Esophagus (tissue), 2 donors: ENCODE measurements around the gene L1TD1. TPM values are rescaled to one million over a fixed set of nuclear protein-coding genes. Genes with fewer than 3 reads are reported as not detected.

Experiments
- H3K27ac ChIP-seq, 2 donors: one replicate each; pipeline ENCODE4 v1.5.1; 2013; ENCODE audit warnings: low read depth in 2 of 2, mild to moderate bottlenecking in 2 of 2, inconsistent platforms in 1 of 2, low read length in 1 of 2, moderate library complexity in 1 of 2
- H3K27me3 ChIP-seq, 2 donors: one replicate each; pipeline ENCODE4 v1.6.1; 2013; ENCODE audit warnings: low read length in 2 of 2, control low read depth in 1 of 2, mild to moderate bottlenecking in 1 of 2; ENCODE audit not compliant: insufficient read depth in 2 of 2, control insufficient read depth in 1 of 2
- H3K36me3 ChIP-seq, 2 donors: one replicate each; pipeline ENCODE4 v1.6.1; 2013; ENCODE audit warnings: low read length in 1 of 2; ENCODE audit not compliant: control insufficient read depth in 2 of 2, insufficient read depth in 2 of 2
- H3K4me1 ChIP-seq, 2 donors: one replicate each; pipeline ENCODE4 v1.6.1; 2013; ENCODE audit warnings: low read length in 1 of 2; ENCODE audit not compliant: control insufficient read depth in 2 of 2, insufficient read depth in 2 of 2
- H3K4me3 ChIP-seq, 2 donors: one replicate each; pipeline ENCODE4 v1.5.1; 2013; ENCODE audit warnings: low read length in 2 of 2, mild to moderate bottlenecking in 2 of 2, low read depth in 1 of 2, moderate library complexity in 1 of 2
- H3K9me3 ChIP-seq, 2 donors: one replicate each; pipeline ENCODE4 v1.6.1; 2013; ENCODE audit warnings: mild to moderate bottlenecking in 2 of 2, low read depth in 1 of 2, low read length in 1 of 2, moderate library complexity in 1 of 2; ENCODE audit not compliant: control insufficient read depth in 2 of 2, insufficient read depth in 1 of 2
- WGBS, 2 donors: extraction: QIAGEN DNeasy Blood & Tissue Kit; methylation state at CpG; one replicate each; pipeline ENCODE4 v1.1.7; 2013; 5-methylcytosine and 5-hydroxymethylcytosine counted together
- polyA plus RNA-seq, 2 donors: library from polyadenylated mRNA; stranded (reverse); fragments of 200-250 nt; gene quantifications; one replicate each; pipeline ENCODE4 v1.2.3, GENCODE V29; 2013
- donor health status: healthy with polysubstance abuse.
- donor health status: Bipolar disorder and iron deficiency.

L1TD1 gene
- polyA plus RNA-seq, 2 donors, result 0.01 to 0.06 TPM

- Histone ChIP-seq H3K27ac (no peak overlapping the region), H3K4me3 (no peak overlapping the region), H3K36me3 (no peaks in the 10 kb centered on the region), H3K27me3 (peaks cover 0 to 10% of the 10 kb centered on the region in 2 donors), H3K4me1 (peaks cover 5 to 6% of the 10 kb centered on the region in 2 donors), H3K9me3 (no peaks in the 10 kb centered on the region)
- 52 to 60% methylated on average over 14 of the region's 14 CpGs for WGBS, 2 donors
Observed at GRCh38 chr1:62198069-62198780, 3.6 kb downstream of the L1TD1 start.

GRCh38 chr1:62198781-62199125, 4.1 kb downstream of the L1TD1 start:
- peaks cover 0 to 10% of the 10 kb centered on the region in 2 donors for H3K27me3 ChIP-seq
- H3K27ac ChIP-seq, result no peak overlapping the region
- H3K4me1 ChIP-seq, result peaks cover 5 to 6% of the 10 kb centered on the region in 2 donors
- no peaks in the 10 kb centered on the region for H3K36me3 ChIP-seq
- 25 to 26% methylated on average over 3 of the region's 3 CpGs for WGBS, 2 donors
- H3K9me3 ChIP-seq, result no peaks in the 10 kb centered on the region
- H3K4me3 ChIP-seq, result no peak overlapping the region

DNA sequence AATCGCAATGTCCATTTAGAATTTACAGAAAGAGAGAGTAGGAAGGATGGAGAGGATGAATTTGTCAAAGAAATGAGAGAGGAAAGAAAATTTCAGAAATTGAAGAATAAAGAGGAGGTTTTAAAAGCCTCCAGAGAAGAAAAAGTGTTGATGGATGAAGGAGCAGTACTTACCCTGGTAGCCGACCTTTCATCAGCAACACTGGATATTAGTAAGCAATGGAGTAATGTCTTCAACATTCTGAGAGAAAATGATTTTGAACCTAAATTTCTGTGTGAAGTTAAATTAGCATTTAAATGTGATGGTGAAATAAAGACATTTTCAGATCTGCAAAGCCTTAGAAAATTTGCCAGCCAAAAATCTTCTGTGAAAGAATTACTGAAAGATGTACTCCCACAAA, 12.5 kb downstream of the L1TD1 start:
- no peak overlapping the region for H3K4me3 ChIP-seq
- no peak overlapping the region for H3K27ac ChIP-seq
- no peaks in the 10 kb centered on the region for H3K27me3 ChIP-seq
- WGBS, 2 donors, result 94 to 96% methylated on average over 2 of the region's 2 CpGs
- no peaks in the 10 kb centered on the region for H3K36me3 ChIP-seq
- H3K9me3 ChIP-seq, result no peaks in the 10 kb centered on the region
- no peaks in the 10 kb centered on the region for H3K4me1 ChIP-seq

- H3K36me3 ChIP-seq, result no peaks in the 10 kb centered on the region
- H3K4me3 ChIP-seq, result no peak overlapping the region
- WGBS, 2 donors, result 91 to 95% methylated on average over 5 of the region's 5 CpGs
- peaks cover 0 to 2% of the 10 kb centered on the region in 2 donors for H3K9me3 ChIP-seq
- H3K4me1 ChIP-seq, result no peaks in the 10 kb centered on the region
- H3K27ac ChIP-seq, result no peak overlapping the region
- H3K27me3 ChIP-seq, result no peaks in the 10 kb centered on the region
Observed at GRCh38 chr1:62208087-62208486, 13.4 kb downstream of the L1TD1 start.

DNA sequence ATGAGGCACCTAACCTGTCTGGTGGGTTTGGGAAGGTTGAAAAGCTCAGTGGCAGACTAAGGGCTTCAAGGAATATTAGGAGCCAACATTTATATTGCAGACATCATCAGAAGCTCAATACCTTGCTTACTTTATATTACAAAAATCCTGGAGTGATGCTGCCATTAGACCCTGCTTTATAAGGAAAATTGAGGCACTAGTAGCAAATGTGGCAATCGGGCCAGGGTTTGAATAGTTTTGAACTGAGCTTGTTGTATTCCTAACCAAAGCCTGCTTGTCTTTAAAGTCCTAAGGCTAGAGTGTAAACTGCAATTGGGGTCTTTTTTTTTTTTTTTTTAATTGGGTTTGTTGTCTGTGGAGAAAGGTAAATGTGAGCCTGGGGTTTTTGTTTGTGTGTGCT, 14.3 kb downstream of the L1TD1 start:
- H3K27me3 ChIP-seq, result no peaks in the 10 kb centered on the region
- no peak overlapping the region for H3K4me3 ChIP-seq
- 2 to 26% methylated on average over 1 of the region's 1 CpG for WGBS, 2 donors
- no peaks in the 10 kb centered on the region for H3K36me3 ChIP-seq
- H3K4me1 ChIP-seq, result no peaks in the 10 kb centered on the region
- no peak overlapping the region for H3K27ac ChIP-seq
- H3K9me3 ChIP-seq, result peaks cover 0 to 2% of the 10 kb centered on the region in 2 donors

DNA sequence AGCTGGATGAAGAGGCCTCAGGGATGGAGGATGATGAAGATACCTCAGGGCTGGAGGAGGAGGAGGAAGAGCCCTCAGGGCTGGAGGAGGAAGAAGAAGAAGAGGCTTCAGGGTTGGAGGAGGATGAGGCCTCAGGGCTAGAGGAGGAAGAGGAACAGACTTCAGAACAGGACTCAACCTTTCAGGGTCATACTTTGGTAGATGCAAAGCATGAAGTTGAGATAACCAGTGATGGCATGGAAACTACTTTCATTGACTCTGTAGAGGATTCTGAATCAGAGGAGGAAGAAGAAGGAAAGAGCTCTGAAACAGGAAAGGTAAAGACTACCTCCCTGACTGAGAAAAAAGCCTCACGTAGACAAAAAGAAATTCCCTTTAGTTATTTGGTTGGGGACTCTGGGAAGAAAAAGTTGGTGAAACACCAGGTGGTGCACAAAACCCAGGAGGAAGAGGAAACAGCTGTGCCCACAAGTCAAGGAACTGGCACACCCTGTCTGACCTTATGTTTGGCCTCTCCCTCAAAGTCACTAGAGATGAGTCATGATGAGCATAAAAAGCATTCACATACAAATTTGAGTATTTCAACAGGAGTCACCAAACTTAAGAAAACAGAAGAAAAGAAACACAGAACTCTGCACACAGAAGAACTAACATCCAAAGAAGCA, 15.4 kb downstream of the L1TD1 start:
- Histone ChIP-seq H3K36me3 (no peaks in the 10 kb centered on the region), H3K27ac (no peak overlapping the region), H3K4me1 (no peaks in the 10 kb centered on the region), H3K9me3 (peaks cover 0 to 2% of the 10 kb centered on the region in 2 donors), H3K4me3 (no peak overlapping the region), H3K27me3 (no peaks in the 10 kb centered on the region)
- WGBS, 2 donors, result 63 to 71% methylated on average over 1 of the region's 1 CpG

GRCh38 chr1:62210960-62211359, 16.3 kb downstream of the L1TD1 start:
- Histone ChIP-seq H3K27me3 (no peaks in the 10 kb centered on the region), H3K27ac (no peak overlapping the region), H3K9me3 (peaks cover 0 to 2% of the 10 kb centered on the region in 2 donors), H3K4me3 (no peak overlapping the region), H3K4me1 (no peaks in the 10 kb centered on the region), H3K36me3 (no peaks in the 10 kb centered on the region)
- WGBS, 2 donors, result 92 to 96% methylated on average over 1 of the region's 1 CpG

- Histone ChIP-seq H3K4me1 (no peaks in the 10 kb centered on the region), H3K27me3 (no peaks in the 10 kb centered on the region), H3K4me3 (no peak overlapping the region), H3K27ac (no peak overlapping the region), H3K9me3 (peaks cover 0 to 2% of the 10 kb centered on the region in 2 donors), H3K36me3 (no peaks in the 10 kb centered on the region)
- 87 to 94% methylated on average over 6 of the region's 6 CpGs for WGBS, 2 donors
Observed at GRCh38 chr1:62212411-62212810, 17.8 kb downstream of the L1TD1 start.

- H3K4me3 ChIP-seq, result no peak overlapping the region
- WGBS, 2 donors, result 69 to 84% methylated on average over 6 of the region's 6 CpGs
- H3K36me3 ChIP-seq, result no peaks in the 10 kb centered on the region
- peaks cover 0 to 2% of the 10 kb centered on the region in 2 donors for H3K9me3 ChIP-seq
- H3K27me3 ChIP-seq, result no peaks in the 10 kb centered on the region
- no peaks in the 10 kb centered on the region for H3K4me1 ChIP-seq
- H3K27ac ChIP-seq, result no peak overlapping the region
Observed at GRCh38 chr1:62213075-62213914, 18.6 kb downstream of the L1TD1 start.
